ENCODE data around the gene ASB15. TPM values are rescaled to one million over a fixed set of nuclear protein-coding genes. Genes with fewer than 3 reads are reported as not detected.

Gene ASB15
- total and polyA plus RNA-seq, 2 donors (not counting 3 experiments of a cell fraction or from before 2014, with no cell fraction given), result not detected

- no peaks in the 10 kb centered on the region for H3K36me3 ChIP-seq (ENCODE audit: control insufficient read depth in 2 of 2, extremely low read depth in 1 of 2, insufficient read depth in 2 of 2, low read length in 2 of 2)
- no peak overlapping the region for H3K9ac ChIP-seq (replicated peaks; ENCODE audit: extremely low read depth, insufficient read depth, low read length)
- ChIA-PET POLR2A (no interaction called here), CTCF (interaction anchor here (1.3 kb wide), 1 partner anchor 33 kb away, joined by 3 read pairs; no protein-coding TSS in a partner anchor)
- H3K4me2 ChIP-seq (ENCODE audit: insufficient read depth, low read length), result no peak overlapping the region
- no peak overlapping the region for H3K27ac ChIP-seq (ENCODE audit: insufficient read depth, low read depth, low read length)
- no peaks in the 10 kb centered on the region for H3K27me3 ChIP-seq (ENCODE audit: control insufficient read depth in 2 of 2, insufficient read depth in 2 of 2, low read length in 2 of 2)
- no peak overlapping the region for H2AFZ ChIP-seq (ENCODE audit: low read depth, low read length)
- no peak overlapping the region for H3K4me3 ChIP-seq (replicated peaks in 1 of 3; ENCODE audit: insufficient read depth in 1 of 3, low read depth in 1 of 3, low read length in 3 of 3)
- no peak for DNase-seq (ENCODE audit: low read depth, low spot score)
- TF ChIP-seq MYC (IDR thresholded peaks at IDR 0.05; ENCODE audit: low read depth, low read length), result no peak
- no peak for TF ChIP-seq GATA2 (IDR thresholded peaks at IDR 0.05; ENCODE audit: insufficient read depth, insufficient read length, low read depth, low read length)
- TF ChIP-seq EZH2 (IDR thresholded peaks at IDR 0.05; ENCODE audit: borderline replicate concordance, low read depth, low read length, severe bottlenecking), result no peak
- TF ChIP-seq CTCF (IDR thresholded peaks at IDR 0.05; ENCODE audit: extremely low read depth in 1 of 2, insufficient read depth in 1 of 2, low read depth in 1 of 2, low read length in 2 of 2), result no peak
- no peak for TF ChIP-seq POLR2A (IDR thresholded peaks at IDR 0.05; ENCODE audit: low read depth, low read length)
- no peak for TF ChIP-seq FOS (IDR thresholded peaks at IDR 0.05; ENCODE audit: borderline replicate concordance, insufficient read depth, low read length)
- no peak for TF ChIP-seq JUN (IDR thresholded peaks at IDR 0.05; ENCODE audit: borderline replicate concordance, insufficient read depth, insufficient read length, low read depth)
- no peak for TF ChIP-seq POLR2AphosphoS5 (IDR thresholded peaks at IDR 0.05; ENCODE audit: insufficient read depth, low read depth, low read length)
- no peak for TF ChIP-seq MAX (IDR thresholded peaks at IDR 0.05; ENCODE audit: insufficient read depth, insufficient read length)
- dilution Hi-C loops (cut with MboI; ENCODE audit: extremely low pct_ligation_motif_present, low sequenced_read_pairs), result no loop called here
- H3K4me1 ChIP-seq (ENCODE audit: control insufficient read depth, extremely low read depth, insufficient read depth, low read length), result no peaks in the 10 kb centered on the region
- no peaks in the 10 kb centered on the region for H4K20me1 ChIP-seq (replicated peaks; ENCODE audit: control insufficient read depth, extremely low read depth, insufficient read depth, low read length)
- FAIRE-seq, result no peak
- BruUV-seq (replicated peaks), result no TSS peak
- H3K79me2 ChIP-seq (ENCODE audit: control insufficient read depth, insufficient read depth, low read length), result no peaks in the 10 kb centered on the region
- no peaks in the 10 kb centered on the region for H3K9me1 ChIP-seq (replicated peaks; ENCODE audit: control insufficient read depth, extremely low read depth, insufficient read depth, low read length)
- no peaks in the 10 kb centered on the region for H3K9me3 ChIP-seq (replicated peaks; ENCODE audit: control insufficient read depth, insufficient read depth, low read length)
- intact Hi-C loops (cut with micrococcal nuclease), result no loop called here
Measured at GRCh38 chr7:123602648-123603047, 1.0 kb downstream of the ASB15 start.

Measured in endothelial cell of umbilical vein (primary cell).